ENCODE results near the gene PTPRA.

GRCh38 chr20:2986466-2986865 is 113.2 kb downstream of the PTPRA start:
- TF ChIP-seq CTCF (IDR thresholded peaks at IDR 0.05) (no peak), EZH2 (IDR thresholded peaks at IDR 0.05; ENCODE audit: borderline replicate concordance, insufficient read depth, low read depth, low read length, poor library complexity, severe bottlenecking) (no peak)
